GM12892 (cell line): Measurements from ENCODE around the gene SERPINE1.

ENCODE experiments used
- DNase-seq: peaks from one replicate; pipeline ENCODE4 v3.0.0; 2011; ENCODE audit not compliant: insufficient read length
- FAIRE-seq: peaks from 2 replicates; lab custom pipeline; 2011; peaks lifted over from hg19 to GRCh38; lab: Jason Lieb, UNC
- POLR2A ChIP-seq: IDR thresholded peaks from 2 replicates; pipeline ENCODE4 v1.6.1; 2011; ENCODE audit warnings: low read depth, low read length, control low read depth
- POLR2AphosphoS5 ChIP-seq: IDR thresholded peaks from 2 replicates; pipeline ENCODE4 v1.6.1; 2011; ENCODE audit warnings: low read depth, low read length, control low read depth
- TAF1 ChIP-seq: IDR thresholded peaks from 2 replicates; pipeline ENCODE4 v1.6.1; 2011; ENCODE audit warnings: low read depth, mild to moderate bottlenecking, control low read depth, low read length, borderline replicate concordance

SERPINE1 gene

DNA sequence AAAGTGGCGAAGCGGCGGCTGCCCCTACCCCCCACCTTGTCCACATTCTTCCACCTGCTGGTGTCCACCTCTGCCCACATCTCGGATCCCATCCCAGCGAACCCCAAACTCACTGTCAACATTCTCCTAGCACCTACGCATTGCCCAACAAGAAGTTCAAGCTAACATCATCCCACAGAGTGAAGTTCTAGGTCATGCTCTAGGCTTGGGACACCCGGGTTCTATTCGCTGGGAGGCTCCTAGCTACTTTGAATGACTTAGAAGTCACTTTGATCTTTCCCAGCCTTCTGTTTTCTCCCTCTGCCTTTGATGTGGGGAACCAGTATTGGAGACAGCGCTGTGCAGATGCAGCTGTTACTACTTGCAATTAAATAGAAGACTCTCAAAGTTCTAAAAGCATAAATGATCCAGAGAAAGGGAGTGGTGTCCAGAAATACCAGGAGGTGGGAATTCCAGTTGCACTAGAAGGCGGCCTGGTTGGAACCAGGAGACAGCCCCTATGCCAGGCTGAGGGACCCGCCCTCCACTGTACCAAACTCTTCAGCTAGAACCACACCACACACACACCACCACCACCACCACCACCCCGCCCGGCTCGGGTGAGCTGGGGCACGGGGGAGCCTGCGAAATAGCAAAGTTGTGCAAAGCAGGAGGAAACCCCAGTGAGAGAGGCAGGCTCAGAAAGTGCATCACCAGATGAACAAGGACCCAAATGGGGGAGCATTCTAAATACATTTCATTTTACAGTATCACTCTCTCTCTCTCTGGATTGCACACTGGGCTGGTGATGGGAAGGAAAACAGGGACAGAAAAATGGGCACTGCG, 43.9 kb downstream of the SERPINE1 start:
- no peak for FAIRE-seq
- DNase-seq, result no peak
- TF ChIP-seq TAF1 (no peak), POLR2A (no peak), POLR2AphosphoS5 (no peak)

DNA sequence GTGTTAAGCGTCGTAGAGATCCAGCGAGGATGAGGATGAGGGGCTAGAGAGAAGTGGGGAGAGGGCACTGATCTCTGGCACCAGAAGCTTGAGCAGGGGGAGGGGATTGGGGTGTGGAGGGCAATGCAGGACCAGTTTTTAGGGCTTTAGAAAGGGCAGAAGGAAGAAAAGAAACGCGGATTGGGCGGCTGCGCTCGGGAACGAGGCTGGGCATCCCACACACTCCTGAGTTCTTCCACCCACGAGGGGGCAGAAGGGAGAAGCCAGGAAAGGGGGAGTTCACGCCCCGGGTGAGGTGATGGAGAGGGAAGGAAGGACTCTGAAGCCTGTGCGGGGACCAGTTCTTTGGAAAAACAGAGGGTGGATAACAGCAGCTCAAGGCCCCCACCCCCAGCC, 44.5 kb downstream of the SERPINE1 start:
- no peak for DNase-seq
- no peak for FAIRE-seq
- TF ChIP-seq POLR2AphosphoS5 (no peak), TAF1 (no peak), POLR2A (no peak)

DNA sequence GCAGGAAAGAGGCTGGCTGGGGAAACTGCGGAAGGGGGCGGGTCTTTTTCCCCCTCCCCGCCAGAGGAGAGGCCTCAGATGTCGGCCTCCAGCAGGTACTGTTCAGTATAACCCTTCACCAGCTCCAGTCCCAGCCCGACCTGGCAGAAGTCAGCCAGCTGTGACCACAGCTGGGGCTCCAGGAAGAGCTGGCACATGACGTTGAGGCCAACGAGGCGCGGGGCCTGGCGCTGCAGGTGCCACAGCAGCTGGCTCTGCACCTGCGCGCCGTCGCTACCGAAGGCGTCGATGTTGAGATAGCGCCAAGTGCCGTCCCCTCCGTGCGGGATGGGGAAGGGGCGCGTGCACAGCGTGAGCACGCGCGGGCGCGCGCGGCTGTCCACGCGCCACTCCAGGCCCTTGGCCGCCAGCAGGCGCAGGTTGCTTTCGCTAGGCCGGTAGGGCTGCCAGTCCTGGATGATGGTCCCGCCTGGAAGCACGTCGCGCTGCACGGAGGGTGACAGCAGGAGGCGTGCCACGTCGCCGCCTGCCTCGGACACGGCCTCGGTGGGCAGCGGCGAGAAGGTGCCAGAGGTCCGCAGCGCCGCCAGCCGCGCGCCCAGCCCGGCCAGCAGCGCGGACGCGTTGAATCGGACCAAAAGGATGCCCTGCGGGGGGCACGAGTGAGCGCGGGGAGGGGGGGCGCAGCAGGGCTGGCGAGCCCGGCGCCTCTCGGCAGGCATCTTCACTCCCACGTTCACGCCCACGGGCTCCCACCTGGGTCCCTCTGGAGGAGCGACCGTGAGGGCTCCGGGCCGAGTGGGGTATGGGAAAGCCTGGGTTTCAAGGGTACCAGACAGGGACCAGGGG, 45.3 kb downstream of the SERPINE1 start:
- TF ChIP-seq POLR2A, result no peak
- no peak for FAIRE-seq
- no peak for DNase-seq

DNA sequence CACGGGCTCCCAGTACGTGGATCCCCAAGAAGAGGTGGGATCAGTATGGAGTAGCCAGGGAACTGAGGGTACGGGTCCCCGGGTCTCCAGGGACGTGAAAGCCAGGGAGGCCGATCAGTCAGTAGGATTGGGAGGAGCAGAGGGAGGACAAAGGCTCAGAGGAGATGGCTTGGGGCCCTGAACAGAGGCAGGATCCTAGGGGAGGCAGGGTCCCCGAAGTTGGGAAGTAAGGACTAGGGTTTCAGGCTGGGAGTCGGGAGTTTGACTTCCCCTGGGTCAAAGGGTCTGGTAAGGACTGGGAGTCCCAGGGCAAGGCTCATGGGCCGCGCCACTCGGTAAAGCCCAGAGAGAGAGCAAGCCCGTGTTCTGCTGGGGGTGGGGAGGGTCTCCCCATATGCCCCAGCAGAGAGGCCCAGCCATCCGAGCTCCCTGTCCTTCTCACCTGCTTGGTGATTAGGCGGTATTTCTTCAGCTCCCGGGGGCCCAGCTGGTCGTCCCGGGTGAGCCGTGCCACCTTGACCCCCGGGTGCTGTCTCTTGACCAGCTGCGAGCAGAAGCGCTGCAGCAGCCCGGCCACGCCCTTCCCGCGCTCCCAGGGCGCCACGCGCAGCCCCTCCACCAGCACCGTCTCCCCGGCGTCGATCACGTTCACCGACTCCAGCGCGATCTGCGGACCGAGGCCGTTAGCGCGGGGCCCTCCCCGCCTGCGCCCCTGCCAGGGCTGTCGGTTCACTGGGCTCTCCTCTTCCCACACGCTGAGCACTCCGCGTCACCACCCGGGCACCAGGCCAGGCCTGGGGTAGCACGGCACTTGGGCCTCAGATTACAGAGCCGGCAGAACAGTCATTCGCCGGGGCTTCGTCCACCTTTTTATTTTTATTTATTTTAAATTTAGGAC, 46.2 kb downstream of the SERPINE1 start:
- FAIRE-seq, result no peak
- TF ChIP-seq POLR2A (no peak), POLR2AphosphoS5 (no peak), TAF1 (no peak)
- no peak for DNase-seq

DNA sequence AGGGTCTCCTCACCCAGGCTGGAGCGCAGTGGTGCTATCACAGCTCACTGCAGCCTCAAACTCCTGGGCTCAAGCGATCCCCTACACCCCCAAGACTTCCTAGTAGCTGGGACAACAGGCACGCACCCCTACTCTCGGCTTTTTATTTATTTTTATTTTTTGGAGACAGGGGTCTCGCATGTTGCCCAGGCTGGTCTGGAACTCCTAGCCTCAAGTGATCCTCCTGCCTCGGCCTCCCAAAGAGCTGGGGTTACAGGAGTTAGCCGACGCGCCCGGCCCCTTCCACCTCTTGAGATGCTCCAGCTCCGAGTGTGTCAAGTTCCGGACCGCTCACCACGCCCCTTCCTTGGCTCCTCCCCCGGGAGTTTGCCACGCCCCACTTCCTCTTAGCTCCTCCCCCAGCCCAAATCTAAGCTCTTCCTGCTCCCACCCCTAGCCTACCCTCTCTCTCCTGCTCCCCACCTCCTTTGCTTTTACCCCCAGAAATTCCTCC, 46.9 kb downstream of the SERPINE1 start:
- DNase-seq (no peak), FAIRE-seq (no peak)
- TF ChIP-seq POLR2AphosphoS5 (no peak), POLR2A (no peak)

DNA sequence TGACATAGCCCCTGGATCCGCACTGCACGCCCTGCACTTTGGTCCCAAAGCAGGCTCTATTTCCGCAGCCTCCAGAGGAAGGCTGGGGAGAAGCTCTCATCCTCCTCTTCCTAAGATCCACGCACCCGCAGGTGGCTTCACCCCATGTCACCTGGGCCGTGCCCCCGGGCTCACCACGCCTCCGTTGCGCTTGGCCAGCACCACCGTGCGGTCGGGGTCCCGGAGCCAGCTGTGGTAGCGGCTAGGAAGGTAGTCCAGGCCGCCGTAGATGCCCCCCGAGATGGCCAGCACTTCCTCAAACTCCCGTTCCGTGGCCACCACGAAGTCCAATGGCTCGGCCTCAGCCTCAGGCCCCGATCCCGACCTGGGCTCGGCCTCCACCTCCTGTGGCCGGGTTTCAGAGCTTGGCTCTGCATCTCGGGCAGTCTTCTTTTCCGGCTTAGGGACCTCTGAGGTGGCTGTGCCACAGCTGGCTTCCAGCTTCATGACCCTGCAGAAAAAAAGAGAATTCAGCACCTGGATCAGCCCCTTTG, 47.5 kb downstream of the SERPINE1 start:
- FAIRE-seq (no peak), DNase-seq (no peak)
- TF ChIP-seq POLR2A, result no peak
- TF ChIP-seq POLR2AphosphoS5, result no peak
- no peak for TF ChIP-seq TAF1

DNA sequence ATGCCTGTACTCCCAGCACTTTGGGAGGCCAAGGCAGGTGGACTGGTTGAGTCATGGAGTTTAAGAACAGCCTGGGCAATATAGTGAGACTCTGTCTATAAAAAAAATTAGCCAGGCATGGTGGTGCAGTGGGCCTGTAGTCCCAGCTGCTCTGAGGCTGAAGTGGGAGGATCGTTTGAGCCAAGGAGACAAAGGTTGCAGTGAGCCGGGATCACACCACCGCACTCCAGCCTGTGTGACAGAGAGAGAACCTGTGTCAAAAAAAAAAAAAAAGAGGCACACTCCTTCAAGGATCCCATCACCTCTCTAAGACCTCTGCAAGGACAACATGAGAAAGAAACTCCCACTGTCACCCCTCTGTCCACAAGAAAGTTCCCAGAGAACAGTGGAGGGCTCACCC, 48.8 kb downstream of the SERPINE1 start:
- TF ChIP-seq POLR2A (no peak), POLR2AphosphoS5 (no peak), TAF1 (no peak)

DNA sequence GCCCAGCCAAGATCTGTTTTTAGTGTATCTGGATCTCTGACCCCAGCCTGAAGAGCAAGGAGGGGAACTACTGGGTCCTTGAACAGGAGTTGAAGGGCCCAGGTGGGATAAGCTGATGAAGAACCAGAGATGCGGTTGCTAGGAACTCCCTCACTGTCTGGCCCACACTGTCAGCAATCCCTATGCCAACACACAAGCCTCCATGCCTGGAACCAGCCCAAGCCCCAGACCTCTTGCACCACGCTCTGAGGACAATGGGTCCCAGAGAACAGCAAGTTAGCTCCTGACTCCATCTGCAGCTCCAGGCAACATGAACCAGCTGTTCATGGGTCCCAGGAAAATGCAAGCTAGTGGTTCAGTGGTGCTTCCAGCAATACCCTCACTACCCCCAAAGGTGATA, 50.7 kb downstream of the SERPINE1 start:
- DNase-seq, result no peak
- no peak for FAIRE-seq
- TF ChIP-seq POLR2AphosphoS5, result no peak
- no peak for TF ChIP-seq TAF1
- no peak for TF ChIP-seq POLR2A

More for the DNA sequence above, 48.8 kb downstream of the SERPINE1 start:
- DNase-seq (no peak), FAIRE-seq (no peak)

DNA sequence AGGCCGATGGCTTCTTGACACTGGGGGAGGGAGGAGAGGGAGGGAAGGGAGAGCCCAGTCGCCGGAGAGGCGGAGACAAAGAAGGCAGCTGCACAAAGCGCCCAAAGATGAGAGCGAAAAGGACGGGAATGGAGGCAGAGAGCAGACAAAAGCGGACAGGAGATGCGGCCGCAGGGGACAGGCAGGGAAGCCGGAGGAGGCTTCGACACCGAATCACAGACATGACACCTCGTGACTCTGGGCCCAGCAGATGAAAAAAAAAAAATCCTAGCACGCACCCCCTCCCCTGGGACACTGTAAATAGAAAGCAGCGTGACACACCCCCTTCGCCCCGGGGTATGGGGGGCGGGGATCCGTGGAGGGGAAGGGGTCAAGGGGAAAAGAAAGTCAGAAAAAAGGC, 52.2 kb downstream of the SERPINE1 start:
- TF ChIP-seq POLR2A (no peak), POLR2AphosphoS5 (no peak), TAF1 (no peak)
- DNase-seq, result no peak
- no peak for FAIRE-seq

DNA sequence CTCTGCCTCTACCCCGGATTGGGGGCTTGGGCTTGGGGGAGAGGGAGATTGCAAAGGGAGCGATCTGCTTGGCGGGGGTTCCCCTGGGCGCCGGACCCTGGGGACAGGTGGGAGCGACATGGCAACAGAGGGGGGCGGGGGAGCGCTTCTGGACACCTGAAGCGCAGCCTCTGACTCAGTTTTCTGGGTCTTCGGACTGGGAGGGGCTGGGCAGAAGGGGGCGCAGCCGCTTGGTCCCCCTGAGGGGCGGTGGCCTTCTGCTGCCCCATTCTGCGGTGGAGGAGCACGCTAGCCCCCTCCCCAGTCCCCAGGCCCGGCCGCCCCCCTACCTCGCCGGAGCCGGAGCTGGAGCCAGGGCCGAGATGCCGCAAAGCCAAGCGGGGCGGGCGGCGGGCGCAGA, 52.8 kb downstream of the SERPINE1 start:
- DNase-seq, result no peak
- no peak for TF ChIP-seq POLR2AphosphoS5
- TF ChIP-seq TAF1, result no peak
- no peak for TF ChIP-seq POLR2A
- no peak for FAIRE-seq

DNA sequence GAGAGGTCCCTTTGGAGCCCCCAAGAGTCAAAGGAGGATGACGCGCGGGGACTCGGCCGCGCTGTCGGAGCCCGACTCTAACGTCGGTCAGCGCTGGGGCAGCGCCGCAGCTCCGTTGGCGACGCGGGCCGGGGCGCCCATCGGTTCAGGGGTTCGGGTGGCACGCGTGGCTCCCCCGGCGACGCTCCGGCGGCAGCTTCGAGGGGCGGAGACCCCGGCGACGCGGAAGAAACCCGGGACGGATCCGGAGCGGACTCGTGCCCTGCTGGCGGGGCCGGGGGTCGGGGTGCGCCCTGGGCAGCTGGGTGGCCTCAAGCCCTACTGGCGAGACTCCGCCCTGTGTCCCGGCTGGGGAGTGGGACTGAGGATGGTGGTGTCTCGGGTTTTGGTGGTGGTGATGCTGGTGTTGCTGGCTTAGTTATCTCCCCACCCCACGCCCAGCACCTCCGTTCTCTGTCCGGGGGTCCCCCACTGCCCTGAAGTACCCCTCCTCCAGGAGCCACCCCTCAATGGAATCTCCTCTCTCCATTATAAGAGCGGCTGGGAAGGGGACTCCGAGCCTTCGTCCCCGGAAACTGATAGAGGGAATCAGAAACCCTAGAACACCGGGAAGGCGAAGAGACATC, 53.3 kb downstream of the SERPINE1 start, which contains the start of gene NAT16:
Gene NAT16, minus strand, starts transcription at position 164 of the 626 bp plus-strand sequence. CDS start 5,486 bp downstream, outside the sequence.
- DNase-seq, result no peak
- no peak for FAIRE-seq
- TF ChIP-seq POLR2A (no peak), POLR2AphosphoS5 (no peak), TAF1 (no peak)
